Natural killer cell (primary cell): ENCODE measurements around the gene SAE1. TPM values are rescaled to one million over a fixed set of nuclear protein-coding genes. Genes with fewer than 3 reads are reported as not detected.

Source experiments
- ATAC-seq, 3 donors: fragments of 150-1000 bp in 2 of 3; fragments of 200-7000 bp in 1 of 3; cut with Tn5 transposase; 1 replicate in 1 of 3; 2 replicates in 2 of 3; pipeline ENCODE4 v1.10.0; 2021; ENCODE audit warnings: mild to moderate bottlenecking in 2 of 3, moderate library complexity in 2 of 3
- DNase-seq, 2 donors: peaks; one replicate each; pipeline versions ENCODE4 v3.0.0 to v3.0.0-alpha.2; 2013 to 2021; ENCODE audit warnings: mixed read lengths in 1 of 2
- H3K27ac ChIP-seq: one replicate; pipeline ENCODE4 v1.5.1; 2013; ENCODE audit warnings: mild to moderate bottlenecking, low read length
- H3K27me3 ChIP-seq: one replicate; pipeline ENCODE4 v1.6.1; 2013; ENCODE audit warnings: low read length; ENCODE audit not compliant: control insufficient read depth, insufficient read depth
- H3K36me3 ChIP-seq: one replicate; pipeline ENCODE4 v1.6.1; 2013; ENCODE audit warnings: low read length; ENCODE audit not compliant: control insufficient read depth, insufficient read depth
- H3K4me1 ChIP-seq: one replicate; pipeline ENCODE4 v1.6.1; 2013; ENCODE audit warnings: low read length; ENCODE audit not compliant: control insufficient read depth, insufficient read depth
- H3K4me3 ChIP-seq: one replicate; pipeline ENCODE4 v1.5.1; 2013; ENCODE audit warnings: low read length
- H3K9me3 ChIP-seq: one replicate; pipeline ENCODE4 v1.6.1; 2013; ENCODE audit warnings: low read length; ENCODE audit not compliant: control insufficient read depth, insufficient read depth
- H3K27ac Mint-ChIP-seq, 2 donors: one replicate each; pipeline ENCODE4 v1.8.0; 2022; ENCODE audit warnings: mild to moderate bottlenecking in 2 of 2, mixed read lengths in 2 of 2, moderate library complexity in 1 of 2
- H3K27me3 Mint-ChIP-seq, 2 donors: one replicate each; pipeline ENCODE4 v1.8.0; 2022; ENCODE audit warnings: low read depth in 2 of 2, mixed read lengths in 2 of 2
- H3K36me3 Mint-ChIP-seq: one replicate; pipeline ENCODE4 v1.8.0; 2022; ENCODE audit warnings: mixed read lengths
- H3K4me1 Mint-ChIP-seq, 2 donors: one replicate each; pipeline ENCODE4 v1.8.0; 2022; ENCODE audit warnings: mixed read lengths in 2 of 2
- H3K4me3 Mint-ChIP-seq: one replicate; pipeline ENCODE4 v1.8.0; 2022; ENCODE audit warnings: mild to moderate bottlenecking, moderate library complexity, mixed read lengths
- H3K9me3 Mint-ChIP-seq, 2 donors: one replicate each; pipeline ENCODE4 v1.8.0; 2022; ENCODE audit warnings: mixed read lengths in 2 of 2
- WGBS: methylation state at CpG from one replicate; pipeline ENCODE4 v1.1.7; 2013; ENCODE audit warnings: missing lambda C conversion rate; ENCODE audit not compliant: insufficient coverage; 5-methylcytosine and 5-hydroxymethylcytosine counted together
- intact Hi-C: fragments of 100-400 bp; cut with micrococcal nuclease; formaldehyde crosslinking; loops from one replicate; pipeline ENCODE4 v1.14.2; 2022
- total RNA-seq, 4 donors: library from RNA; stranded (reverse); fragments of 120-200 nt in 1 of 4; gene quantifications; one replicate each; pipeline versions ENCODE4 v1.2.3 to v1.2.4, GENCODE V29; 2013 to 2022
- TF ChIP-seq, protein P1 (sequence below): fragments of 200-600 bp; IDR thresholded peaks from one replicate; pipeline ENCODE4 v1.8.0; 2022; ENCODE audit warnings: antibody characterized with exemption

SAE1 gene
- total RNA-seq, 3 donors from 2014 or later (not counting 1 experiment from before 2014, with no cell fraction given), result 42.5 to 49.3 (median 46.0) TPM

DNA sequence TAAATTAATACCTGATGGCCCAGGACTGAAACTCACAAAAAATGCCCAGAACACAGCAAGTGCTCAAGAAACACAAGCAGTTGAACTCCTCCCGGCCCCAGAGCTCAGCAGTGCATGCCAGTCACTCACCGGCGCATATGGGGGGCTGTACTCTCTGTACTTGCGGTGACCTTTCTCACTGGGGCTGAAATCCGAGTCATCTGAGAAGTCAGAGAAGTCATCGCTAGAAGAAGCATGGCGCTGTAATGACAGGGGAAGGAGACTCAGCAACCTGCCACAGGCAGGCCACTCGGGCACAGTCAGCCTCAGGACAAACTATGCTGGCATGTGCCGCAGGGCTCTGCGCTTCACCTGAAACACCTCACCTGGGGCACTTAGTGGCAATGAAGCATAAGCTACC is 36.8 kb upstream of the SAE1 start:
- Mint-ChIP-seq H3K4me3 (no peak overlapping the region), H3K4me1 (peaks cover 22 to 27% of the 10 kb centered on the region in 2 donors), H3K9me3 (no peaks in the 10 kb centered on the region), H3K36me3 (no peaks in the 10 kb centered on the region), H3K27me3 (no peaks in the 10 kb centered on the region), H3K27ac (peak overlapping the region; percentile 80 to 96)
- H3K27me3 ChIP-seq, result no peaks in the 10 kb centered on the region
- no peak for ATAC-seq
- intact Hi-C loops, result no loop called here
- H3K27ac ChIP-seq, result peak overlapping the region; percentile 82
- H3K9me3 ChIP-seq, result no peaks in the 10 kb centered on the region
- TF ChIP-seq, protein P1, sequence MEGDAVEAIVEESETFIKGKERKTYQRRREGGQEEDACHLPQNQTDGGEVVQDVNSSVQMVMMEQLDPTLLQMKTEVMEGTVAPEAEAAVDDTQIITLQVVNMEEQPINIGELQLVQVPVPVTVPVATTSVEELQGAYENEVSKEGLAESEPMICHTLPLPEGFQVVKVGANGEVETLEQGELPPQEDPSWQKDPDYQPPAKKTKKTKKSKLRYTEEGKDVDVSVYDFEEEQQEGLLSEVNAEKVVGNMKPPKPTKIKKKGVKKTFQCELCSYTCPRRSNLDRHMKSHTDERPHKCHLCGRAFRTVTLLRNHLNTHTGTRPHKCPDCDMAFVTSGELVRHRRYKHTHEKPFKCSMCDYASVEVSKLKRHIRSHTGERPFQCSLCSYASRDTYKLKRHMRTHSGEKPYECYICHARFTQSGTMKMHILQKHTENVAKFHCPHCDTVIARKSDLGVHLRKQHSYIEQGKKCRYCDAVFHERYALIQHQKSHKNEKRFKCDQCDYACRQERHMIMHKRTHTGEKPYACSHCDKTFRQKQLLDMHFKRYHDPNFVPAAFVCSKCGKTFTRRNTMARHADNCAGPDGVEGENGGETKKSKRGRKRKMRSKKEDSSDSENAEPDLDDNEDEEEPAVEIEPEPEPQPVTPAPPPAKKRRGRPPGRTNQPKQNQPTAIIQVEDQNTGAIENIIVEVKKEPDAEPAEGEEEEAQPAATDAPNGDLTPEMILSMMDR, result no peak
- peaks cover 33% of the 10 kb centered on the region for H3K4me1 ChIP-seq
- WGBS, result 72% methylated on average over 10 of the region's 10 CpGs
- peak in 1 of 2 donors; percentile 36 for DNase-seq
- H3K4me3 ChIP-seq, result no peak overlapping the region
- H3K36me3 ChIP-seq, result peaks cover 43% of the 10 kb centered on the region

DNA sequence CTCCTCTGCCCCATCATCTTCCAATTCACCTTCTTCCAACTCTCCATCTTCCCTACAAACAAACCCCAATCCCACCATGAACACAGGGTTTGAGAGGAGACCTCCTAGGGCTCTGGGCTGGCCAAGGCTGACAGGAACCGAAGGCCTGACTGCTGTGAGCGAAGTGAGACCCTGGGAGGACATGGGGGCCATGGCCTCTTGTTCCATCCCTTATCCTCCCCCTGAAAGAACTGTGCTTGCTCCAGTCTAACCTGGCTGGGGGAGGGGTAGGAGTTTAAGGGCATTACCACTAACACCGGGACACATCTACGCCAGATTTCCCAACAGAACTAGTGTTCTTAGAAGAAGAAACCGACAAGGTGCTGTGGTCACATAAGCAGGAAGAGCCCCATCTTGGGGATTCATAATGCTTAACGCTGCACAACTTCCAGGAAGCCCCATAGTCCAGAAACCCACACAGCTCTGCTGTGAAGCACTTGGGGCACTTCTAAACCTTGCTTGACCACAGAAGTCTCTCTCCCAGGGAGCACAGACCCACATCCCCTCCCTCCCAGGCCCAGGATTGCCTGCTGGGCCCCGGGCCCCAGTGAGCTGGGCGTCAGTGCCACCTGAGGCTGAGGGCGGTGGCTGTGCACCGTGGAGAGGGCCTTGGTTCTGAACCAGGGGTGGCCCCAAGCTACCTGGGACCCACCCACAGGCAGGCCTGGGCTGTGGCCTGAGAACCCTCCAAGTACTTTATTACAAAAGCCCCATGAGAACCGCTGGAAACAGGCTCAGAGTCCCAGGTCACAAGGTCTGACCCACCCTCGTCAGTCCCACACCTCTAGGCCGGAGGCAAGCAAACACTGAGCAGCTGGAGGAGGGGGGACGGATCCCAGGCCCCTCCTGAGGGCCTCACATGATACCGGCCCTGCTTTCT is 35.8 kb upstream of the SAE1 start:
- TF ChIP-seq, protein P1, result no peak
- Mint-ChIP-seq H3K27ac (peak overlapping the region; percentile 80 to 96), H3K4me1 (peaks cover 22 to 30% of the 10 kb centered on the region in 2 donors), H3K27me3 (no peaks in the 10 kb centered on the region), H3K9me3 (no peaks in the 10 kb centered on the region), H3K36me3 (no peaks in the 10 kb centered on the region), H3K4me3 (no peak overlapping the region)
- peak; percentile 66 to 68 (median 66) for ATAC-seq
- intact Hi-C loops, result no loop called here
- Histone ChIP-seq H3K27ac (peak overlapping the region; percentile 82), H3K4me1 (peaks cover 33% of the 10 kb centered on the region), H3K4me3 (no peak overlapping the region), H3K9me3 (no peaks in the 10 kb centered on the region), H3K36me3 (peaks cover 35% of the 10 kb centered on the region), H3K27me3 (no peaks in the 10 kb centered on the region)
- DNase-seq, result peak in 1 of 2 donors; percentile 64
- WGBS, result 29% methylated on average over 15 of the region's 15 CpGs

DNA sequence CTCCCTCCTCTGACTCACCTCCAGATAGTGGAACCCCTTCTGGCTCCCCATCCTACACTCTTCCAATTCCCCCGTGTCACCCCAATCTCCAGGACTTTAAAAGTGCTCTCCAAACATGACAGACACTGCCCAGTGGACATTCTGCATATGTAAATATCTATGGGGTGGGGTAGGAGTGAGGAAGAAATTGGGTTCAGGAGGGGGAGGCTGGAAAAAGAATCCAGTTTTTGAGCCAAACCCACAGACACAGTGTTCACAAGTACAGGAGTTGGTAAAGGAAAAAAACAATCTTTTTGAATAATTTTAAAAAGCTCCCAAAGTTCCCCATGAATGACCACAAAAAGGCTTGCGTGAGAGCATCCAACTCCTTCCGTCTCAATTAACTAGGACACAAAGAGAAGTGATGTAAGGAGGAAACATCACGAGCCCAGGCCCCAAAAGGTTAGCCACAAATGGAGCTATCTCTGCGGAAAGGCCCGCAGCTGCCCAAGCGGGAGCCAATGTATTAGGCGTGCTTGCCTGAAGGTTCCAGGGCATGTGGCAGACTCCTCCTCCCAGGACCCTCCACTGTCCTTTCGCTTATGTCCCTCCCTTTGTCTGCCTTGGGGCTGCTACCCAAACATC is 35.0 kb upstream of the SAE1 start:
- Histone ChIP-seq H3K9me3 (no peaks in the 10 kb centered on the region), H3K4me3 (no peak overlapping the region), H3K36me3 (peaks cover 28% of the 10 kb centered on the region), H3K27ac (peak overlapping the region; percentile 82), H3K4me1 (peaks cover 33% of the 10 kb centered on the region), H3K27me3 (no peaks in the 10 kb centered on the region)
- TF ChIP-seq, protein P1, result no peak
- WGBS, result 66% methylated on average over 9 of the region's 9 CpGs
- Mint-ChIP-seq H3K4me1 (peaks cover 27 to 30% of the 10 kb centered on the region in 2 donors), H3K9me3 (no peaks in the 10 kb centered on the region), H3K4me3 (peak overlapping the region; percentile 54), H3K27me3 (no peaks in the 10 kb centered on the region), H3K36me3 (no peaks in the 10 kb centered on the region), H3K27ac (peak overlapping the region; percentile 80 to 96)
- ATAC-seq (no peak), DNase-seq (peak in 1 of 2 donors; percentile 62)
- intact Hi-C loops, result no loop called here
